Measurements from ENCODE around the gene PELI3. TPM values are rescaled to one million over a fixed set of nuclear protein-coding genes. Genes with fewer than 3 reads are reported as not detected.

PELI3 gene
- total and polyA plus RNA-seq, 2 of the 8 experiments (the other 6 are each of a cell fraction or from before 2014, with no cell fraction given): 5.2 to 7.6 TPM

- TF ChIP-seq, protein P1, sequence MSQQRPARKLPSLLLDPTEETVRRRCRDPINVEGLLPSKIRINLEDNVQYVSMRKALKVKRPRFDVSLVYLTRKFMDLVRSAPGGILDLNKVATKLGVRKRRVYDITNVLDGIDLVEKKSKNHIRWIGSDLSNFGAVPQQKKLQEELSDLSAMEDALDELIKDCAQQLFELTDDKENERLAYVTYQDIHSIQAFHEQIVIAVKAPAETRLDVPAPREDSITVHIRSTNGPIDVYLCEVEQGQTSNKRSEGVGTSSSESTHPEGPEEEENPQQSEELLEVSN (IDR thresholded peaks at IDR 0.05): no peak
- TF ChIP-seq CEBPB (IDR thresholded peaks at IDR 0.05; ENCODE audit: low read depth, low read length) (no peak), CHD7 (IDR thresholded peaks at IDR 0.05; ENCODE audit: insufficient replicate concordance, low read length) (no peak), EZH2 (IDR thresholded peaks at IDR 0.05; ENCODE audit: low read depth, low read length, severe bottlenecking) (no peak), KDM5A (IDR thresholded peaks at IDR 0.05; ENCODE audit: low read length) (no peak), EP300 (IDR thresholded peaks at IDR 0.05; ENCODE audit: borderline replicate concordance in 1 of 2, low read depth in 2 of 2, low read length in 2 of 2) (no peak), TAF7 (optimal IDR thresholded peaks at IDR 0.05; ENCODE audit: borderline replicate concordance, low read depth, low read length) (no peak), SIX5 (IDR thresholded peaks at IDR 0.05; ENCODE audit: low read depth, low read length) (no peak)
Observed at GRCh38 chr11:66450560-66450959, 16.1 kb upstream of the PELI3 start (continued).
